GM12878 (cell line): ENCODE results near the gene H2BK1. TPM values are rescaled to one million over a fixed set of nuclear protein-coding genes. Genes with fewer than 3 reads are reported as not detected.

Experiments
- BHLHE40 ChIP-seq, 2 experiments: fragments of 450-650 bp in 1 of 2; IDR thresholded peaks; 2 replicates each; pipeline ENCODE4 v1.6.1; 2011 to 2017; ENCODE audit warnings: low read depth in 2 of 2, borderline replicate concordance in 1 of 2, improper control_type of control experiment in 1 of 2, low read length in 1 of 2, mild to moderate bottlenecking in 1 of 2
- HCFC1 ChIP-seq: fragments of 150-350 bp; IDR thresholded peaks from 2 replicates; pipeline ENCODE4 v1.6.1; 2014; ENCODE audit warnings: low read length
- HDAC2 ChIP-seq: fragments of 200-600 bp; sonication (generic); IDR thresholded peaks from 2 replicates; pipeline ENCODE4 v1.6.1; 2017
- HDGF ChIP-seq: fragments of 450-650 bp; IDR thresholded peaks from 2 replicates; pipeline ENCODE4 v1.6.1; 2016; ENCODE audit warnings: antibody characterized with exemption
- MAX ChIP-seq: IDR thresholded peaks from 2 replicates; pipeline ENCODE4 v1.6.1; 2012; ENCODE audit warnings: low read depth, low read length, improper control_type of control experiment
- MTA2 ChIP-seq: fragments of 450-650 bp; IDR thresholded peaks from 2 replicates; pipeline ENCODE4 v1.6.1; 2016; ENCODE audit warnings: low read depth, mild to moderate bottlenecking, moderate library complexity
- RUNX3 ChIP-seq: IDR thresholded peaks from 2 replicates; pipeline ENCODE4 v1.6.1; 2012; ENCODE audit warnings: low read length, inconsistent platforms
- SMAD1 ChIP-seq: fragments of 450-650 bp; IDR thresholded peaks from 2 replicates; pipeline ENCODE4 v1.6.1; 2018; ENCODE audit warnings: mild to moderate bottlenecking, low read depth; ENCODE audit not compliant: partially characterized antibody
- SP1 ChIP-seq: IDR thresholded peaks from one replicate; pipeline ENCODE4 v1.6.1; 2011; ENCODE audit warnings: low read depth, low read length
- STAT1 ChIP-seq: fragments of 450-650 bp; conservative IDR thresholded peaks from 2 replicates; pipeline ENCODE4 v1.6.1; 2014; ENCODE audit warnings: antibody characterized with exemption, mild to moderate bottlenecking
- ZBTB40 ChIP-seq: fragments of 450-650 bp; IDR thresholded peaks from 2 replicates; pipeline ENCODE4 v1.6.1; 2016; ENCODE audit warnings: mild to moderate bottlenecking, moderate library complexity, borderline replicate concordance
- polyA plus RNA-seq, 11 experiments: library from polyadenylated mRNA; depleted of rRNA in 4 of 11; unstranded in 6 of 11; stranded (reverse) in 5 of 11; fragments of >200 nt; fragmentation: Nextera tagmentation in 4 of 11; fragmentation: Illumina TruSeq in 1 of 11; extraction: Ambion mirVana in 4 of 11; extraction: Trizol in 1 of 11; gene quantifications; 1 replicate in 1 of 11; 2 replicates in 10 of 11; pipeline versions ENCODE4 v1.2.1 to v1.2.3, GENCODE V29; 2011 to 2016; ENCODE audit warnings: inconsistent platforms in 2 of 11, missing spikeins in 2 of 11, low read depth in 1 of 11
- total RNA-seq, 4 experiments: library from RNA; depleted of rRNA in 3 of 4; stranded (reverse); fragments of >200 nt in 3 of 4; fragmentation: Illumina TruSeq in 1 of 4; extraction: Trizol in 1 of 4; gene quantifications; 2 replicates each; pipeline versions ENCODE4 v1.2.1 to v1.2.3, GENCODE V29; 2013 to 2021

The H2BK1 gene
- total and polyA plus RNA-seq, 10 of the 15 experiments (the other 5 are each of a cell fraction or from before 2014, with no cell fraction given) = 0.54 TPM; not detected in 9

GRCh38 chr7:151198945-151199848, 11.1 kb downstream of the H2BK1 start (continued):
- no peak for TF ChIP-seq ZBTB40
- no peak for TF ChIP-seq HDAC2
- no peak for TF ChIP-seq HDGF
- TF ChIP-seq SMAD1 = no peak
- no peak for TF ChIP-seq STAT1
- TF ChIP-seq MTA2 = no peak
- TF ChIP-seq MAX = no peak
- TF ChIP-seq BHLHE40 (IDR thresholded peaks at IDR 0.05; ENCODE audit: borderline replicate concordance in 1 of 2, low read depth in 2 of 2, low read length in 1 of 2) = no peak
- no peak for TF ChIP-seq HCFC1
- no peak for TF ChIP-seq RUNX3
- no peak for TF ChIP-seq SP1
